Measurements from ENCODE around the gene YTHDF2. TPM values are rescaled to one million over a fixed set of nuclear protein-coding genes. Genes with fewer than 3 reads are reported as not detected.
A peak's percentile ranks its signal among the peaks of the same experiment; 100 is the strongest.

Gene YTHDF2
- total and polyA plus RNA-seq, 9 of the 15 experiments (the other 6 are each of a cell fraction or from before 2014, with no cell fraction given) = 41.0 to 111 (median 83.3) TPM

GRCh38 chr1:28789412-28789811 is 52.7 kb downstream of the YTHDF2 start:
- Histone ChIP-seq H3K36me3 (ENCODE audit: control insufficient read depth, insufficient read depth, low read length) (no peaks in the 10 kb centered on the region), H3K4me2 (ENCODE audit: insufficient read depth, low read length) (no peak overlapping the region), H2AFZ (ENCODE audit: low read depth, low read length) (0 out of 2 replicates have a peak overlapping the region, but pooled peaks have one; percentile 48), H3K4me1 (replicated peaks in 1 of 2; ENCODE audit: control insufficient read depth in 2 of 2, insufficient read depth in 2 of 2, low read length in 2 of 2) (peaks cover 14% of the 10 kb centered on the region in 2 experiments), H3K4me3 (no peak overlapping the region), H3K9me1 (ENCODE audit: control insufficient read depth, insufficient read depth, low read length) (no peaks in the 10 kb centered on the region), H4K20me1 (replicated peaks; ENCODE audit: control insufficient read depth, insufficient read depth, low read length) (no peaks in the 10 kb centered on the region), H3K79me2 (ENCODE audit: control insufficient read depth, insufficient read depth, low read length) (no peaks in the 10 kb centered on the region), H3K27ac (ENCODE audit: extremely low read depth, low read depth, low read length) (no peak overlapping the region), H3K27me3 (ENCODE audit: control insufficient read depth in 2 of 2, insufficient read depth in 2 of 2, low read length in 2 of 2) (no peaks in the 10 kb centered on the region), H3K9me3 (replicated peaks; ENCODE audit: control insufficient read depth, insufficient read depth, low read depth, low read length) (no peaks in the 10 kb centered on the region), H3K9ac (ENCODE audit: insufficient read depth in 1 of 2, low read depth in 2 of 2, low read length in 2 of 2) (no peak overlapping the region)
- no peak for FAIRE-seq
- ChIA-PET CTCF (ENCODE audit: low intra/inter-chr PET ratio) (no interaction called here), POLR2A (no interaction called here)
- no TSS peak for BruUV-seq (replicated peaks)
- intact Hi-C loops (cut with micrococcal nuclease) = loop anchor here (5.0 kb wide), 1 partner anchor 58 kb away; no protein-coding TSS in a partner anchor
- no peak for DNase-seq (ENCODE audit: extremely low read depth in 1 of 4, low spot score in 3 of 4)
- ATAC-seq = no peak
- WGBS (ENCODE audit: insufficient coverage, low coverage, missing lambda C conversion rate) = 61% methylated on average over 8 of the region's 9 CpGs
- in situ Hi-C loops (cut with MboI) = loop anchor here (5.0 to 10.0 kb wide), 3 partner anchors 78 to 395 kb away; partner anchors contain the start of gene SRSF4
- peak; percentile 87 for TF ChIP-seq ZNF24 (IDR thresholded peaks at IDR 0.05)
- no peak for TF ChIP-seq C11orf30 (IDR thresholded peaks at IDR 0.05; ENCODE audit: low read depth)
- no peak for TF ChIP-seq PTBP1 (IDR thresholded peaks at IDR 0.05; ENCODE audit: low read depth, low read length)
- TF ChIP-seq RFX7 (CRISPR knock-in tag; IDR thresholded peaks at IDR 0.05) = no peak
- TF ChIP-seq E2F4 (CRISPR knock-in tag; IDR thresholded peaks at IDR 0.05; ENCODE audit: low read depth) = no peak
- no peak for TF ChIP-seq ETV1 (tag; conservative IDR thresholded peaks at IDR 0.05; ENCODE audit: low read depth)
